K562 (cell line): ENCODE measurements around the gene YPEL5. TPM values are rescaled to one million over a fixed set of nuclear protein-coding genes. Genes with fewer than 3 reads are reported as not detected.

ENCODE experiments used
- ATF1 ChIP-seq, 2 experiments: fragments of 450-650 bp in 1 of 2; IDR thresholded peaks; 2 replicates each; pipeline ENCODE4 v1.6.1; 2016; ENCODE audit warnings: missing compliant biosample characterization in 1 of 2, missing genetic modification characterization in 1 of 2
- E2F4 ChIP-seq: sonication (generic); formaldehyde crosslinking; IDR thresholded peaks from 2 replicates; pipeline ENCODE4 v1.8.0; 2022; ENCODE audit warnings: mild to moderate bottlenecking, low read depth, missing genetic modification reagents
- EWSR1 ChIP-seq: fragments of 450-650 bp; IDR thresholded peaks from 2 replicates; pipeline ENCODE4 v1.6.1; 2018; ENCODE audit warnings: borderline replicate concordance, mild to moderate bottlenecking, low read depth, moderate library complexity; ENCODE audit not compliant: partially characterized antibody
- HDGF ChIP-seq: fragments of 450-650 bp; IDR thresholded peaks from 2 replicates; pipeline ENCODE4 v1.6.1; 2016
- MXI1 ChIP-seq: IDR thresholded peaks from 2 replicates; pipeline ENCODE4 v1.6.1; 2011; ENCODE audit warnings: low read depth, mild to moderate bottlenecking, improper control_type of control experiment, low read length
- NFXL1 ChIP-seq: fragments of 450-650 bp; formaldehyde crosslinking; IDR thresholded peaks from 2 replicates; pipeline ENCODE4 v1.4.0; 2021; ENCODE audit warnings: mild to moderate bottlenecking
- NR1H2 ChIP-seq: sonication (generic); formaldehyde crosslinking; IDR thresholded peaks from 2 replicates; pipeline ENCODE4 v1.4.0; 2020; ENCODE audit warnings: mild to moderate bottlenecking, missing genetic modification reagents
- PCBP1 ChIP-seq: fragments of 200-400 bp; formaldehyde crosslinking; IDR thresholded peaks from 2 replicates; pipeline ENCODE4 v1.6.1; 2018; ENCODE audit warnings: mild to moderate bottlenecking, low read depth, low read length; ENCODE audit not compliant: poor library complexity, severe bottlenecking
- PHF8 ChIP-seq: fragments of 200-600 bp; sonication (generic); IDR thresholded peaks from 2 replicates; pipeline ENCODE4 v1.6.1; 2012; ENCODE audit warnings: mixed run types, mild to moderate bottlenecking, inconsistent platforms, low read length, moderate library complexity, borderline replicate concordance
- RBM39 ChIP-seq: fragments of 200-400 bp; formaldehyde crosslinking; optimal IDR thresholded peaks from 2 replicates; pipeline ENCODE3; 2018; ENCODE audit warnings: low read depth, low read length
- SIN3A ChIP-seq, 2 experiments: fragments of 150-350 bp in 1 of 2; IDR thresholded peaks; 2 replicates each; pipeline ENCODE4 v1.6.1; 2011 to 2016; ENCODE audit warnings: borderline replicate concordance in 2 of 2, low read depth in 2 of 2, low read length in 2 of 2, mild to moderate bottlenecking in 2 of 2, moderate library complexity in 2 of 2; ENCODE audit not compliant: control insufficient read depth in 1 of 2
- SMARCA4 ChIP-seq: fragments of 450-650 bp; IDR thresholded peaks from 2 replicates; pipeline ENCODE4 v1.6.1; 2016
- TAF1 ChIP-seq: IDR thresholded peaks from 2 replicates; pipeline ENCODE4 v1.6.1; 2011; ENCODE audit warnings: mild to moderate bottlenecking, low read length, moderate library complexity; ENCODE audit not compliant: insufficient read depth, control insufficient read depth, severe bottlenecking; ENCODE audit errors: extremely low read depth
- USF1 ChIP-seq: sonication (generic); formaldehyde crosslinking; IDR thresholded peaks from 2 replicates; pipeline ENCODE4 v1.9.0; 2022; ENCODE audit warnings: mild to moderate bottlenecking, missing genetic modification reagents
- XRCC5 ChIP-seq: fragments of 200-400 bp; formaldehyde crosslinking; IDR thresholded peaks from 2 replicates; pipeline ENCODE4 v1.6.1; 2017; ENCODE audit warnings: low read depth, mild to moderate bottlenecking, low read length
- ZNF408 ChIP-seq: fragments of 250-450 bp; sonication (Bioruptor Pico); IDR thresholded peaks from 2 replicates; pipeline ENCODE4 v1.4.0; 2020; ENCODE audit warnings: low read depth, mild to moderate bottlenecking, moderate library complexity
- ZNF57 ChIP-seq: fragments of 450-650 bp; formaldehyde crosslinking; IDR thresholded peaks from 2 replicates; pipeline ENCODE4 v1.4.0; 2020; ENCODE audit warnings: mild to moderate bottlenecking, moderate library complexity
- ZNF668 ChIP-seq: fragments of 250-450 bp; sonication (Bioruptor Pico); IDR thresholded peaks from 2 replicates; pipeline ENCODE4 v1.8.0; 2022; ENCODE audit warnings: mild to moderate bottlenecking, inconsistent platforms
- polyA plus RNA-seq, 8 experiments: library from polyadenylated mRNA; depleted of rRNA in 4 of 8; stranded (reverse) in 5 of 8; unstranded in 3 of 8; fragments of >200 nt; fragmentation: Nextera tagmentation in 2 of 8; fragmentation: Illumina TruSeq in 1 of 8; extraction: Ambion mirVana in 2 of 8; extraction: Trizol in 1 of 8; gene quantifications; 2 replicates each; pipeline versions ENCODE4 v1.2.1 to v1.2.3, GENCODE V29; 2011 to 2014; ENCODE audit warnings: inconsistent platforms in 1 of 8, missing spikeins in 1 of 8
- total RNA-seq, 7 experiments: library from RNA; depleted of rRNA in 6 of 7; stranded (reverse); fragments of >200 nt in 6 of 7; fragmentation: Illumina TruSeq in 2 of 7; extraction: Trizol in 2 of 7; gene quantifications; 2 replicates each; pipeline versions ENCODE4 v1.2.1 to v1.2.3, GENCODE V29; 2011 to 2021; ENCODE audit warnings: low replicate concordance in 1 of 7
- TF ChIP-seq, protein P1 (sequence below), 2 experiments: IDR thresholded peaks; 2 replicates each; pipeline ENCODE4 v1.6.1; 2011; ENCODE audit warnings: borderline replicate concordance in 1 of 2, control low read depth in 1 of 2, low read depth in 1 of 2, low read length in 1 of 2, mild to moderate bottlenecking in 1 of 2, mixed read lengths in 1 of 2, moderate library complexity in 1 of 2; ENCODE audit not compliant: insufficient read depth in 1 of 2, insufficient read length in 1 of 2, poor library complexity in 1 of 2, severe bottlenecking in 1 of 2; ENCODE audit errors: extremely low read depth in 1 of 2
- TF ChIP-seq, protein P2 (sequence below): fragments of 250-450 bp; sonication (Bioruptor Pico); IDR thresholded peaks from 2 replicates; pipeline ENCODE4 v1.8.0; 2022; ENCODE audit warnings: inconsistent platforms
- TF ChIP-seq, protein P3 (sequence below): IDR thresholded peaks from 2 replicates; pipeline ENCODE4 v1.6.1; 2016; ENCODE audit warnings: missing genetic modification characterization, missing compliant biosample characterization

Gene YPEL5
- total and polyA plus RNA-seq, 9 of the 15 experiments (the other 6 are each of a cell fraction or from before 2014, with no cell fraction given) = 5.4 to 34.4 (median 12.3) TPM

DNA sequence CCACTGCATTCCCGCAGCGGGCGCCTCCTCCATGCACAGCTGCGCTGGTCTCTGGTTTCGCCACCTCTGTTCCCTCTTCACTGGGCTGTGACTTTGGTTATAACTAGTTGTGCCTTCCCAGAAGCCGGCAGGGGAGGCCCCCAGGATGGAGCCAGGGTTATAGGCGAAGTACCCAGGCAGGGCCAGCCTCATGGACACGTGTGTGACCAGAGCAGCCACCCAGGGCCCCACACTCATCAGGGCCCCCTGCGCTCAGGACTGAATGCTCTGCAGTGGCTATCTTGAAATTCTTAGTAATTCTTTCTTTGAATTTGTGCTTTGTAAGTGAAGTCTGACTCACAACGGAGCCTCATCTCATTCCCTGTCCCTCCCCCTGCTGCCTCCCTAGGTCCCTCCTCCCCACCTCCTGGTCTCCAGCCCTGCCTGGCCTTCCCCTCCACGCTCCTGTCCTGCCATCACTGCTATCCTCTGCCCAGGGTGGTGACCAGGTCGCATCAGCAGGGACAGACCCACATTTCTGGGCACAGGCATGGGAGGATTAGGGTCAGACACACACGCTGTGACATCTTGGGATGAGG lies 46.4 kb downstream of the YPEL5 start (continued):
- peak; percentile 62 for TF ChIP-seq SMARCA4
- TF ChIP-seq HDGF = peak; percentile 70; the same call in 1 of the 2 replicates
- no peak for TF ChIP-seq SIN3A (IDR thresholded peaks at IDR 0.05; ENCODE audit: borderline replicate concordance in 2 of 2, control insufficient read depth in 1 of 2, low read depth in 2 of 2, low read length in 2 of 2)
- TF ChIP-seq MXI1 = no peak
- no peak for TF ChIP-seq ZNF57 (CRISPR knock-in tag)
- peak; percentile 84; the same call in 1 of the 2 replicates for TF ChIP-seq ZNF668 (CRISPR knock-in tag)
- no peak for TF ChIP-seq RBM39
- TF ChIP-seq, protein P1, sequence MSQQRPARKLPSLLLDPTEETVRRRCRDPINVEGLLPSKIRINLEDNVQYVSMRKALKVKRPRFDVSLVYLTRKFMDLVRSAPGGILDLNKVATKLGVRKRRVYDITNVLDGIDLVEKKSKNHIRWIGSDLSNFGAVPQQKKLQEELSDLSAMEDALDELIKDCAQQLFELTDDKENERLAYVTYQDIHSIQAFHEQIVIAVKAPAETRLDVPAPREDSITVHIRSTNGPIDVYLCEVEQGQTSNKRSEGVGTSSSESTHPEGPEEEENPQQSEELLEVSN (IDR thresholded peaks at IDR 0.05; ENCODE audit: borderline replicate concordance in 1 of 2, extremely low read depth in 1 of 2, insufficient read depth in 1 of 2, insufficient read length in 1 of 2, low read depth in 1 of 2, low read length in 1 of 2, poor library complexity in 1 of 2, severe bottlenecking in 1 of 2) = no peak
- no peak for TF ChIP-seq XRCC5
- TF ChIP-seq EWSR1 = no peak
- TF ChIP-seq PCBP1 = no peak
- TF ChIP-seq, protein P2, sequence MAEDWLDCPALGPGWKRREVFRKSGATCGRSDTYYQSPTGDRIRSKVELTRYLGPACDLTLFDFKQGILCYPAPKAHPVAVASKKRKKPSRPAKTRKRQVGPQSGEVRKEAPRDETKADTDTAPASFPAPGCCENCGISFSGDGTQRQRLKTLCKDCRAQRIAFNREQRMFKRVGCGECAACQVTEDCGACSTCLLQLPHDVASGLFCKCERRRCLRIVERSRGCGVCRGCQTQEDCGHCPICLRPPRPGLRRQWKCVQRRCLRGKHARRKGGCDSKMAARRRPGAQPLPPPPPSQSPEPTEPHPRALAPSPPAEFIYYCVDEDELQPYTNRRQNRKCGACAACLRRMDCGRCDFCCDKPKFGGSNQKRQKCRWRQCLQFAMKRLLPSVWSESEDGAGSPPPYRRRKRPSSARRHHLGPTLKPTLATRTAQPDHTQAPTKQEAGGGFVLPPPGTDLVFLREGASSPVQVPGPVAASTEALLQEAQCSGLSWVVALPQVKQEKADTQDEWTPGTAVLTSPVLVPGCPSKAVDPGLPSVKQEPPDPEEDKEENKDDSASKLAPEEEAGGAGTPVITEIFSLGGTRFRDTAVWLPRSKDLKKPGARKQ (CRISPR knock-in tag) = no peak
- TF ChIP-seq ZNF408 = no peak
- no peak for TF ChIP-seq ATF1 (CRISPR knock-in tag; IDR thresholded peaks at IDR 0.05)
- TF ChIP-seq ATF1 (tag; IDR thresholded peaks at IDR 0.05) = no peak
- TF ChIP-seq USF1 (CRISPR knock-in tag) = peak; percentile 28; the same call in 1 of the 2 replicates
- TF ChIP-seq PHF8 = peak; percentile 32; the same call in 1 of the 2 replicates
- no peak for TF ChIP-seq E2F4 (CRISPR knock-in tag)
- TF ChIP-seq NR1H2 (CRISPR knock-in tag) = no peak
- no peak for TF ChIP-seq NFXL1 (CRISPR knock-in tag)
- TF ChIP-seq TAF1 = no peak
- TF ChIP-seq, protein P3, sequence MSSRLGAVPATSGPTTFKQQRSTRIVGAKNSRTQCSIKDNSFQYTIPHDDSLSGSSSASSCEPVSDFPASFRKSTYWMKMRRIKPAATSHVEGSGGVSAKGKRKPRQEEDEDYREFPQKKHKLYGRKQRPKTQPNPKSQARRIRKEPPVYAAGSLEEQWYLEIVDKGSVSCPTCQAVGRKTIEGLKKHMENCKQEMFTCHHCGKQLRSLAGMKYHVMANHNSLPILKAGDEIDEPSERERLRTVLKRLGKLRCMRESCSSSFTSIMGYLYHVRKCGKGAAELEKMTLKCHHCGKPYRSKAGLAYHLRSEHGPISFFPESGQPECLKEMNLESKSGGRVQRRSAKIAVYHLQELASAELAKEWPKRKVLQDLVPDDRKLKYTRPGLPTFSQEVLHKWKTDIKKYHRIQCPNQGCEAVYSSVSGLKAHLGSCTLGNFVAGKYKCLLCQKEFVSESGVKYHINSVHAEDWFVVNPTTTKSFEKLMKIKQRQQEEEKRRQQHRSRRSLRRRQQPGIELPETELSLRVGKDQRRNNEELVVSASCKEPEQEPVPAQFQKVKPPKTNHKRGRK = no peak
